ENCODE results near the gene SUSD1.
"Not testable (repeated sequence)": the region's sequence is repeated elsewhere in the genome, so short reads cannot be mapped to it uniquely, and the experiment has no call there.

Gene SUSD1

DNA sequence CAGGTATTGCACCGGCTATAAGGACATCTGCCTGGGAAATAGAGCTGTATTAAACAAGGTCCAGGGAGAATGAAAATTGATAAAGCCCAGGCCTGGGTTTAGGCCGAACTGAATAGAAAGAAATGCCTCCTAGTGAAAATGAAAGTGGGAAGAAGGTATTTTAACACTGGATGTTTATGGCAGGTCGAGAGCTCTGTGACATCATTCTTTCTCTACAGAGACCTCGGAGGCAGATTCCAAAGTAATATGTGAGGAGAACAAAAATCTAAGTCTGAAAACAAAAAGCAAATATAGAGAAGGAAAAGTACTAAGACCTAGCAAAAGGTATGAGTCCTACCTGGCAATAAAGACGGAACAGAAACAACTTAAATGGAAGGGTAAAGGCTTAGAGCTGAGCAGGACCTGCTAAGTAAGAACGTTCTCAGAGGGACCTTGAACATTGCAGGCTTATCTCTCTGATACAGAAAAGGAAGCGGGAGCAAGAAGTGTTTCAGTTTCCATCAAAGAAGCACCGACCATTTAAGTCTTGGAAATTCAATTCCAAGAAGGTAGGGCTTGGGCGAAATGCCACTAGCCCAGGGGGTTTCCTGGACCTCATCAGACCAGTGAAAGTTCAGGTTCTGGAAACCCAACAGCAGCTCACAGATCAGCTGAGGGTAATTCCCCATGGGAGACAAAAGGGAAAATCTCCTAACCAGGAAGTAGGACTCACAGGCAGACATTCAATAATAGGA lies 80.0 kb downstream of the SUSD1 start:
- DNase-seq (ENCODE audit: low spot score): no peak

DNA sequence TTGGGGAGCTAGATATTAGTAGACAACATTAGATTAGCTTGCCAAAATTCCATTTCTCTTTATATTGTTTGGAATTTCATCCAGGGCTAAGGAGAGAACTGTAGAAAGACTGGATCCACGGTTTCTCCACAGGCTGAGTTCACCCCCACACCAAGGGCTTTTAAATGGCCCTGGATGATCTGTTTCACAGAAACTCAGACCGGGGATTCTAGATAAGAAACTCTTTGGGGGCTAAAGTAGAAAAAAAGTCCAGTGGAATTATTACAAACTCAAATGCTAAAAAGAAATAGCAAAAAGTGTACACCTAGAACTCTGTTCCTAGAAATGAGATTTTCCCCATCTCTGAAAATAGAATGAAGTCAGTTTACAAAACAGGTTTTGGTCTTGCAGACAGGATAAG lies 80.9 kb downstream of the SUSD1 start:
- no peak for DNase-seq (ENCODE audit: low spot score)

DNA sequence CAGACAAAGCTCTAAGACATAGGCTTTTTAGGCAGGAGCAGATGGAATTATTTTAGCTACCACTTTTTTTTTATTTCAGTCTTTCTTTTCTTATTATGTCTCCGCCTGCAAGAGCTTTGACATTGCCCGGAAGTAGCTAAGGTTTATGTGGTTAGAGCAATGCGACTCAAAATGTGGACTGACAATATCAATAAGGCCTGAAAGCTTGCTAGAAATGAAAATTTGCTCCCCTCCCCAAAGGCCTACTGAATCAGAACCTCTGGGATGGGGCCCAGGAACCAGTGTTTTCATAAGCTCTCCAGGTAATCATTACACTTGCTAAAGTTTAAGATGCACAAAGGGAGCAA lies 81.3 kb downstream of the SUSD1 start:
- no peak for DNase-seq (ENCODE audit: low spot score)

DNA sequence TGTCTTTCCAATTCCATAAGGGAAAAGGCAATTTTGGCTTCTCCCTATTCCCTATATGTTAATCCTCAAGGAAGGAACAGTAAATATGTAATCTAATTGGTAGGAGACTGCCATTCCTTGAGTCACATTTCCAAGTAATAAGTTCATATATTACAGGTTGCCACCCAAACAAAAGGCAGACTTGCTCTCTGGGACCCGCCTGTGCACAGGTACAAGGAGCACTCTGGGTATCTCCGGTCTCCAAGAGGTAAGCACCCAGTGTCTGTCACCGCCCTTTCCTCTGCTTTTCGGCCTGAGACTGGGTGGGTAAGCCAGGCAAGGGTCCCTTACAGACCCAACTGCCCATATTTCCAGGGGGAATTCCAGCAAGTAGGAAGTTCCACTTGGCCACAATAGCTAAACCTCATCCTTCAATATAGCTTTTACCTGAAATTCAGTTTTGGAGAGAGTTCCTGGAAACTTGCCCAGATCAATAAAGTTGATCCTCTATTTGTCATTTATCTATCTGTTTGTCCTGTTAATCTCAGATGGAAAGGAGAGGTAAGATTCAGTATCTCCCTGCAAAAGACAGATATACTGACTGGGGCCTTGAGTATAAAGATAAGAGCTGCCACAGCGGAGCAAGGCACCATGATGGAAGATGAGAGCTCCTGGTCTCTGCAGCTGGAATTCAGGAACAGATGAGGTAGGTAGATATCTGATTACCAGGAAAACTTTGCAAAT lies 81.8 kb downstream of the SUSD1 start:
- no peak for DNase-seq (ENCODE audit: low spot score)

DNA sequence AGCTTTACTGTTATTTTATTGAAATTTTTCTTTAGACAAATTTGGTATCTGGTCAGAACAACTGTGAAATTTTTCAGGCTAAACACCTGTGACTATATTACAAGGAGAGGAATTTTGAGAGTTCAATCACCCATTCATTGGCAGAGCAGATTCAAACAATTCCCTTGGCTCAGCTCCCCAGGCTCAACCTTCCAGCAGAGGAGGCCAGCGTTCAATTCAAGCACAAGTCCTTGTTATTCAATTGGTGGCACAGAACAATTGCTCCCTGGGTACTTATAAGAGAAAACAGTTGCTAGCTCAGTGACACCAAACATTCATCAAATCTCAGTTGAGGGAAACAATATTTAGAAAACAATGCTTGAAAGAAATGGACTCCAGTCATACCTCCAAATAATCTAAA lies 83.3 kb downstream of the SUSD1 start:
- peak; percentile 20 for DNase-seq (ENCODE audit: low spot score)

DNA sequence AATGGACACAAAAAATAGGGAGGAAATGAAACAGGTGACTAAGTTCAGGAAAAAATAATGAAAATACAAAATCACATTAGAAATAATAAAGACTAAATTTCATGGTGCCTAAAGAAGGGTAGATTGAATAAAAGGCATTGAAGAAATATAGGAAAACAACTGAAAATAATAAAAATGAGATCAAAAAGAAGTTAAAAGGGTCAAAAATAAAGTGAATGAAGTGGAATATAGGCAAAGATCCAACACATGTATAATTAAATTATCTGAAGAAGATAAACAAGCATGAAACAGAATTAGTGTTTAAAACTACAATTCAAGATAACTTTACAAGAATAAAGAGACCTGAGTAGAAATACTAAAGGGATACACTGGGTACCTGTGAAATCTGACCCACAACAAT lies 87.6 kb downstream of the SUSD1 start:
- no peak for DNase-seq (ENCODE audit: low spot score)

DNA sequence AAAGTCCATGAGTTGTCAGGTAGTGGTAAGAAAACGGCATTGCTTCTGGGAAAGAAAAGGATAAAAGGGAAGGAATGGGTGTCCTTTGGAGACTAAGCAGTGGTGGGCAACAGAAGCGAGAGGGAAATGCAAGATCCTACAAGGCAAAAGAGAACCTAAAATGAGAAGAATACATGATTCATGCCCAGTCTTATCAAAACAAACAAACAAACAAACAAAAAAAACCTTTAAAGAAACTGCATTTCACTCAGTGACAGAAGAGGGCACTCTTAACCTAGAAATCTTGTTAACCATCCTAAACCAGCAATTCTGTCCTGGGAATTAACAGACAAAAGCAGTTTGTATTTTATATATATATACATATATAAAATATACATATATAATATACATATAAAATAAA lies 88.5 kb downstream of the SUSD1 start:
- peak; percentile 39 for DNase-seq (ENCODE audit: low spot score)

DNA sequence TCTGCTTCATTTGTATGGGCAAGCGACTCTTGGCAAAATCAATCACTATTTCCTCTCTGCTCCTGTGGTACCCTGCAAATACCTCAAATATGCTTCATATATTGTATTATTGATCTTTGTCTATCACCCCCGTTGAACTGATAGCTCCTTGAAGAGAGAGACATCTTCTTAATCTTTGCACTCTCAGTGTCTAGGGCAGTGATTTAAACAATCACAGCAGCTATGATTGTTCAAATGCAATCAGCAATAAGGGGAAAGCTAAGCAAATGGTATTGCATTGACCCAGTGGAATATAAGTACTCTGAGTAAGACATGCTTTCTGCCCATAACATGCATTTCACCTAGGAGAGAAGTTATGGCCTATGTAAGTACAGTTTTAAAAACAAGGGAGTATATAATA lies 90.2 kb downstream of the SUSD1 start:
- DNase-seq (ENCODE audit: low spot score): no peak

DNA sequence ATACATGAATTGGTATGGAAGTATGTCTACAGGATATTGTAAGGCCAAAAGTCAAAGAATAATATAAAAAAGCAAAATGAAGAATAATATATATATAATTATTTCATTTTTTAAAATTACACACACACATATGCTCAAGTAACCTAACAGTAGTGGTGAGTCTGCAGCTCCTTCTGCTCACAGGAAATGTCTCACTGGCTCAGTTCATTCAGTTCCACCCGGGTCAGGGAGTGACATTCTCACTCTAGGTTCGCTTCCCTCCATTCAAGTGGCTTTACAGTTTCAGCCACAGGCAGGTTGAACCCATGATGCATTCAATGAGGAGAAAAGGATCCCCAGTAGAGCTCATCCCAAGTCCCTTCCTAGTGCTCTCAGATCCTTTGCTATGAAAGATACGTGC lies 90.8 kb downstream of the SUSD1 start:
- no peak for DNase-seq (ENCODE audit: low spot score)

DNA sequence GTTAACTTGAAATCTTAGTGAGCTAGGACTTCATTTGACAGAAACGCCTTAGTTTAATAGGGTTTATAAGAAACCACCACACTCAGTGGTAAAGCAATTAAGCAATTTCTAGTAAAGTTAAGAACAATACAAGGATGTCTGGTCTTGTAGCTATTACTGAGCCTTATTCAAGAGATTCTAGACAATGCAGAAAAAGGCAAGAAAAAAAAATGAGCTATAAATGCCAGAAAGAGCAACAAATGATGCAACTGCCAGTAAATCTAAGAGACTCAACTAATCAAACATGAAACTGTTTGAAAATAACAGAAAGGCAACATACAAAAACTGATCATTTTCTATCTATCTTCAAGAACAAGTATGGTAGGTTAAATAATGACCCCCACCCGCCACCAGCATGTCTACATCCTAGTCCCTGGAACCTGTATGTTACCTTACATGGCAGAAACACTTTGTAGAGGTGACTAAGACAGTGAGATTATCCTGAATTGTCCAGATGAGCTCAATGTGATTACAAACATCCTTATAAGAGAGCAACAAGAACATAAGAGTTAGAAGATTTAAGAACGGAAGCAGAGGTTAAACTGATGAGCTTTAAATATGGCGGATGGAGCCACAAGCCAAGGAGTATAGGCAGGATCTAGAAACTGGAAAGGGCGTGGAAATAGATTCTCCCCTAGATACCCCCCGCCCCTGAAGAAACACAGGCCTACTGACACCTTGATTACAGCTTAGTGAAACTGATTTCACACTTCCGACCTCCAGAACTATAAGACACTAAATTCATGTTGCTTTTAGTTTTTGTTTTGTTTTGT lies 93.0 kb downstream of the SUSD1 start:
- no peak for DNase-seq (ENCODE audit: low spot score)

DNA sequence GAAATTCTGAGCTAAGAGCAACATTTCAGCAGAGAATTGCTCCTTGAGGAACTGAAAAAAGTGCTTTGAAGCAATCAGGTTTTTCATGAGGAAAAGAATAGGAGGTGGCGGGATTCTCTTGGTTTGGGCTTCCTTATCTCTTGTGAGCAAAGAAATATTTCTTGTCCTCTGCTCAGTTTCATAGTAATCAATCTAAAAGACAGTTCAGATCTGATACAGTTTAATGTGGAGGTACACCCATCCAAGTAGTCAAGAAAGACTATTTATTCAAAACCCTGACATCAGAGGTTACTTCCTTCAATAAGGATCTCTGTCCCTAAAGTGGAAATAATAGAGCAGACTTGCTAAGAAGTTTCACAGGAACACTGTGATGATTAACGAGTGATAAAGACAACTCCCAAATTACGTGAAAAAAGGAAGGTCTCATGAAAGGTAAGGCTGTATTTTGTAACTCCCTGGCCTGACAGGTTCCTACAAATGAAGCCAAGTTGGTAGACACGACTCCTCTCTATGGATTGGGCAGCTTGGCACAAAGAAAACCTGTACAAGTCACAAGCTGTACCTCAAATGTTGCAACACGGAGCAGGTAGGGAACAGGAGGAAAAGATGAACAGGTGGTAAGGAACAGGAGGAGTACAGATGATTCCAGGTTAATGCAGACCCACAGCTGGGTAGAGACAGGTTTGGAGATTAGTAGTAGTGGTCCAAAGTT lies 94.1 kb downstream of the SUSD1 start:
- DNase-seq (ENCODE audit: low spot score): no peak

DNA sequence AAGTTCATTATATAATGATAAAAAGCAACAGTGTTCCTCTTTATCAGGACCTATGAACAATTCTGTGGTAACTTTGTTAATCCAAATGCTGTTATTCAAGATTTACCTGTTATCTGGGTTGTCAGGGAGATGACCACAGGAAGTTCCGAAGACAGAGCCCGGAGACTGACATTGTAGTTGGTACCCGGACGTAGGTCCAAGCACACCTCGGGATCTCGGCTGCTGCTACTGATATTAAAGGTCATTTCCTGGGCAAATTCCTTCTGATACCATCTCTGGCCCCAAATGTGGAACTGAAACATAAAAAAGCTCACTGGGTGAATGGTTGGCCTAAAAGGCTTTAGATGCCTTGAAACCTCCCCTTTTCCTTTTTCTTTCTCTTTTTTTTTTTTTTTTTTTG lies 96.7 kb downstream of the SUSD1 start:
- DNase-seq (ENCODE audit: low spot score): no peak

DNA sequence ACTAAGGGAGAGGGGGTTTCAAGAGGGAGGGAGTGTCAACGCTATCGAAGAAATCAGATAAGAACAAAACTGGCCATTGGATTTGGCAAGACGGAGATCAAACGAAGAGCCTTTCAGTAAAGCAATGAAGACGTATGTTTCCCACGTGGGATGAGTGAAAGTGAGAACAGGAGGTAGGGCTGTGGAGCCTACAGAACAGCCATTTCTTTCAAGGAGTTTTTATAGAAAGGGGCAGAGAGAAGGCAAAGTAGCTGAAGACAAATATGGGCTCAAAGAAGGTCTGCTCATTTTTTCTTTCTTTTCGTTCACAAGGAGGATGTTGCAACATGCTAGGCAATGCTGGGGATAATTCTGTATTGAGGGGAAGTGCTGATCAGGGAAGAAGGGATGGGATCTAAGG lies 98.3 kb downstream of the SUSD1 start:
- no peak for DNase-seq (ENCODE audit: low spot score)

DNA sequence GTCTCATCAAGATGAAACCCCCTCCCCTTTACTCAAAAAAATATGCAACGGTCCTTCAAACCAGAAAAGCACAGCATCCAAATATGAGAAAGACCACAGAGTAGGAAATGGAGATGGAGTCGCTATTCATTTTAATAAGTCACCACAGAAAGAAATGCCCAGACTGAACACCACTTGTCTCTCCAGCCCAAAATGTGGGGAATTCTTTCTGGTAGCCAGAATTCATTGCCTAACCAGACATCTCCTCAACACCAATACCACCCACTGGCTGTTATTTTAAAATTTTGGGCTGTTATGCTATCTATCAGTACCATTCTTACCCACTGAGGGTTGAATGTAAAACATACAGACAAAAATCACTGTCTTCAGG lies 100.1 kb downstream of the SUSD1 start:
- DNase-seq (ENCODE audit: low spot score): peak; percentile 27

DNA sequence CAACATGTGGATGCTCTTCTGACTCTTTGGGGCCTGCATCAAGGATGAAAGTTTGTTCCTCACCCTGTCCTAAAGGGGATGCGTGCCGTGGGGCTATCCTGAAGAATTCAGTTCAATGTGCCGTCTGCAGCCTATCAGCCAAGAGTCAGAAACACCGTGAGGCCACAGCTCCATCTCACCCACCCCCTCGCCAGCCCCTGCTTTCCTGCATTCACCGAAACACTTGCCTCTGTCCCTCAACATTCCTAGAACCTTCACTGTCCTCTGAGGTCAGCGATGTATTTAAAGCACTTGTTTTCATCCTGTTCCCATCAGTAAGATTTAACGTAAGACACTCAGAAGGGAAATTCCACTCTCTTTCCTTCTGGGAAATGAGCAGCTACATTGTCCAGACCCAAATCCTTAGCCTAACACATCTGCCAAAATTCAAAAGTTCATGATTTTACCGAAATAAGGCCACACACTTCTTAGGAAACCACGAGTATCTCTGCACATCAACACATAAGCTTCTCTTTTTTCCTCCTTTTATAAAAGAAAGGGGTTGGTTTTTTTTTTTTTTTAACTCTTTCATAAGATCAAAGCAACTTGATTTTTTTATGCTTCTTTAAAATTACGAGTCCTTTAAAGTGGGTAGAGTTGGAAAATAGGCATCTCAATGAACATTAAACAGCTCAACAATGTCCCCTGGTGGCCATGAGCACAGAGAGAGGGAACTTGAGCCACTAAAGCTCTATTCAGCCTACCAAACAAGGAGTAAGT lies 100.7 kb downstream of the SUSD1 start:
- DNase-seq (ENCODE audit: low spot score): peak; percentile 67

DNA sequence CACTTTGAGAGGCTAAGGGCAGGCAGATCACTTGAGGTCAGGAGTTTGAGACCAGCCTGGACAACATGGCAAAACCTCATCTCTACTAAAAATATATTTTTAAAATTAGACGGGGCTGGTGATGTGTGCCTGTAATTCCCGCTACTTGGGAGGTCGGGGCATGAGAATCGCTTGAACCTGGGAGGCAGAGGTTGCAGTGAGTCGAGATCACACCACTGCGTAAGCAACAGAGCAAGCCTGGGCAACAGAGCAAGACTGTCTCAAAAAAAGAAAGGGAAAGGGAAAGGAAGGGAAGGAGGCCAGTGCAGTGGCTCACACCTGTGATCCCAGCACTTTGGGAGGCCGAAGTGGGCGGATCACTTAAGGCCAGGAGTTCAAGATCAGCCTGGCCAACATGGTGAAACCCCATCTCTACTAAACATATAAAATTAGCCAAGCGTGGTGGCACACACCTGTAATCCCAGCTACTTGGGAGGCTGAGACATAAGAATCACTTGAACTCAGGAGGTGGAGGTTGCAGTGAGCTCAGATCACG lies 101.4 kb downstream of the SUSD1 start:
- not testable (repeated sequence) for DNase-seq (ENCODE audit: low spot score)

DNA sequence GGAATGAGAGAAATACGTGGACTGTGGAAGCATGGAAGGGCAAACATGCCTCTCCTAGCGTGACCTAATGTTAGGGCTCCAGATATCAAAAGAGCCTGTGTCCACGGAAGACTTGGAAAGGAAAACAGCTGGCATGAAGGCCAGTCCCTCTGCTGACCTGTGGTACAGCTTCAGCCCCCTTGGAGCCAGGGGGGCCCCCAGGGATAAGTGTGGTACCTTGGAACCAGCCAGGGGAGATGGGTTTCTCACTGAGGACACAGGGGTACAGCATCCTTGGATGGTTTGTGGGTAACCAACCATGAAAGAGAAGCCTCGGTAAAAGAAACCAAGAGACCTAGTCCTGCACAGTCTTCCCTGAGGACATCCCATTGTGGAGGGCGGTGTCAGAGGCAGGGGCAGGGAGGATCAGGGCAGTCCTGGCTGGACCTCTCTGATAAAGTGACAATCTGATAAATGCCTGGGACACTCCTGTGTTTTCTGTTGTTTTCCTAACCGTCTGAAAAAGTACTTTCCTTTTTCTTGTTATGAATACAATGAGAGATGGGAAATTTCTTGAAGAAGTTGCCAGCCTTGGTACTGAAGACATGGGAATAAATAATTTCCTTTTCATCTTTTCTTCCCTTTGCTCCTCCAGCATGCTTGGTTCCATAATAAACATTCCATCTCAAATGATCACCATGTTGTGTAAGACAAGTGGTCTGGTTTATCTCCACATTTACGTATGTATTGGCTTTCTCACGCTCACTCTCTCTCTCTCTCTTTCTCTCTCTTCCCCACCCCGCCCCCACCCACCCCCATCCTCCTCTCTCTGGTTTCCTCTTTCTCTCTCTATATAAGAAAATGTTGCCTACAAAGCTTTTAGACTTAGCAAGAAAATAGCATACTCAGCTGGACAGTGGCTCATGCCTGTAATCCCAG lies 102.1 kb downstream of the SUSD1 start:
- peak; percentile 67 for DNase-seq (ENCODE audit: low spot score)

DNA sequence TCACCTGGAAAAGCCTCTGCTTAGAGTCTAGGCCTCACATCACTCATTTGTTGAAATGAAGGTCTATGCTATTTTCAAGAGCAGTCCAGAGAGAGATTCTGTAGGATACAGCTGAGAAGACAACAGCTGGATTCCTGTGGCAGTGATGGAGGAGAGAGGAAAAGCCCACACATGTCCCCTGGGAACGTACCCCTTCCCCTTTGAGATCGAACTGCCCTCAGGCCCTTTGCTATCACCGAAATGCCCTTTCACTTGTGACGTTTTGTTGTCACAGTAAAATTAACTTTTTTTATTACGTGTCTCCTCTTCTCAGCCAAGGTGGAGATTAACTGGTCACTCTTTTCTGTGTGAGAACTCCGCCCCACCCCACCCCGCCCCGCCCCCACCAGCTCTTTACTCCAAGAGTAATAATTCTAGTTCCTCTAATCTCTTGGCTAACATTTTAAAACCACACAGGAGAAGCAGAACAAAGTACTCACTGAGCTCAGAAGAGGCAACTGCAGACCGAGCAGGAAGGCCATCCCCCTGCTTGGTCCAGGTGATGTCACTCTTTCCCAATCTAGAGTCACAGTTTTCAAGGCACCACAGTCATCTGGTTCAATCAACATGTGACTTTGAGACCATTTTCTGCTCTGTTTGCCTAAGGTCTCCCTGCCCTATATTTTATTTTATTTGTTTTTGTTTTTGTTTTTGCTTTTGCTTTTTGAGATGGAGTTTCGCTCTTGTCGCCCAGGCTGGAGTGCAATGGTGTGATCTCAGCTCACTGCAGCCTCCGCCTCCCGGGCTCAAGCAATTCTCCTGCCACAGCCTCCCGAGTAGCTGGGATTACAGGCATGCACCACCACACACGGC lies 105.6 kb downstream of the SUSD1 start:
- no peak for DNase-seq (ENCODE audit: low spot score)

DNA sequence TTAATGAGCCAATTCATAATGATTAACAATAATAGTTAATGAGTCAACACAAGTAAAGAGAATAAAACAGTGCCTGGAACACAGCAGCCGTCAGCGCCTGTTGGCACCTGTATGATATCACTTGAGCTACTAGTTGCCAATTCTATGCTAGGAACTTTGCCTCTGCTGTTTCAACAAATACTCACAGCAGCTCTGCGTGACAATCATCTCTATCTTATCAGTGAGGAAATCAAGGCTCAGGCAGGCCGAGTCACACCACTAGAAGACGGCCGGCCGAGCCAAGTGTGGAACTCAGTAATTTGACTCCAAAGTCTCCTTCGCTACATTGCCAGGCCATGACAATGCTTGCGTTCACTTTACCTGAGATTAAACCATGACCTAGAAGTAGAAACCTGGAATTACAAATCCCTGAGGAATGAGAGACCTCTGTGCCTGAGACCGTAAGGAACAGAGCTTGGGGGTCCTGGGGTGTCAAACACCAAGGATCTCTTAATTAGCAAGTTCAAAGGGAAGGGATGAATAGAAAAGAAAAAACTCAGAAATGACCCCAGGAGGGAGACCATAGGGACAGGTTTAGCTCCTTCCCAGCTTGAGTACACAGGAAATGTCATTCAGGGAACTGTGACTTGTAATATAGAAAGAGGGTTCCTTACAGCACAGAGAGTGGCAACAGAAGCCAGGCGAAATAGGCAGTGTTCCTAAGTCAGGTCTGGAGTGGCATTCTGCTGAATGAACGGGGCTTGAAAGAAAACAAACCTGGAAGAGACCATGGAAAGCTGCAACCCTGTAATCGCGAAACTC lies 109.1 kb downstream of the SUSD1 start:
- no peak for DNase-seq (ENCODE audit: low spot score)

Measured in AG20443 (cell line).